SIG-M5 treated with dmso at 0.1 percent for 504 hours (cell line): ENCODE results near the gene NUTF2.
"Not testable (repeated sequence)": the region's sequence is repeated elsewhere in the genome, so short reads cannot be mapped to it uniquely, and the experiment has no call there.

Experiments used
- DNase-seq: peaks from one replicate; lab custom pipeline; 2025; ENCODE audit not compliant: unreplicated experiment; lab: John Stamatoyannopoulos, UW

Gene NUTF2

GRCh38 chr16:67883146-67883871 is 36.6 kb downstream of the NUTF2 start:
- no peak for DNase-seq

DNA sequence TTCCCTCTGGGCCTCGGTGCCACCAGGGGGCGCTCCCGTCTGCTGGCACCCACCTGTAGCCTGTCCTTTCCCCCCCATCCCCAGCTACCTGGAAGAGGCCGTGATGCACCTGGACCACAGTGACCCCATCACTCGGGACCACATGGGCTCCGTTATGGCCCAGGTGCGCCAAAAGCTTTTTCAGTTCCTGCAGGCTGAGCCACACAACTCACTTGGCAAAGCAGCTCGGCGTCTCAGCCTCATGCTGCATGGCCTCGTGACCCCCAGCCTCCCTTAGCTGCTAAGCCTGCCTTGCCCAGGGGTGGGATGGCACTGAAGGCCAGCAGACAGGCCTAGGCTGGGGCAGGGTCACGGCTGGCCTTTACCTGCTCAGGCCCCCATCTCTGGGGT is 37.1 kb downstream of the NUTF2 start:
- peak; percentile 18 for DNase-seq

DNA sequence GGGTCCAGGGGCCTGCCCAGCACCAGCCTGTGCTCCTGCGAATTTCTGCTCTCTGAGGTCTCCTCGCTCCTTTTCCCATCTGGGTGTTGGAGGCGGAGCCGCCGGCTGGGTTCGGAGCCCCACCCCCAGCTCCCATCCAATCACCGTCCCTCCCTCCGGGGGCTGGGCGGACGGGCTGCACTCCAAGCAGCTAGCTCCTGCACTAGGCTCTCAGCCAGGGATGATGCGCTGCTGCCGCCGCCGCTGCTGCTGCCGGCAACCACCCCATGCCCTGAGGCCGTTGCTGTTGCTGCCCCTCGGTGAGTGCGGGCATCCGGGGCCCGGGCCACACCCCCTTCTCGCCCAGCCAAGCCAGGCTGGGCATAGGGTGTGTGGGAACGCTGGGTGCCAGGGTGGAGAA is 38.0 kb downstream of the NUTF2 start, which contains the start of gene NRN1L:
Gene NRN1L, plus strand, starts transcription at position 202 of the 400 bp plus-strand sequence. Its CDS starts 19 bp downstream, at position 221.
- DNase-seq = no peak

GRCh38 chr16:67885545-67885944 is 38.8 kb downstream of the NUTF2 start:
- DNase-seq = no peak

DNA sequence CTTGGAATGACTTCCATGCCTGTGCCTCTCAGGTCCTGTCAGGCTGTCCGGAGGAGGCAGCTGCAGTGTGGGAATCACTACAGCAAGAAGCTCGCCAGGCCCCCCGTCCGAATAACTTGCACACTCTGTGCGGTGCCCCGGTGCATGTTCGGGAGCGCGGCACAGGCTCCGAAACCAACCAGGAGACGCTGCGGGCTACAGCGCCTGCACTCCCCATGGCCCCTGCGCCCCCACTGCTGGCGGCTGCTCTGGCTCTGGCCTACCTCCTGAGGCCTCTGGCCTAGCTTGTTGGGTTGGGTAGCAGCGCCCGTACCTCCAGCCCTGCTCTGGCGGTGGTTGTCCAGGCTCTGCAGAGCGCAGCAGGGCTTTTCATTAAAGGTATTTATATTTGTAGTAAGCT is 39.2 kb downstream of the NUTF2 start:
- DNase-seq = no peak

GRCh38 chr16:67886387-67886786 is 39.7 kb downstream of the NUTF2 start:
- DNase-seq = no peak

DNA sequence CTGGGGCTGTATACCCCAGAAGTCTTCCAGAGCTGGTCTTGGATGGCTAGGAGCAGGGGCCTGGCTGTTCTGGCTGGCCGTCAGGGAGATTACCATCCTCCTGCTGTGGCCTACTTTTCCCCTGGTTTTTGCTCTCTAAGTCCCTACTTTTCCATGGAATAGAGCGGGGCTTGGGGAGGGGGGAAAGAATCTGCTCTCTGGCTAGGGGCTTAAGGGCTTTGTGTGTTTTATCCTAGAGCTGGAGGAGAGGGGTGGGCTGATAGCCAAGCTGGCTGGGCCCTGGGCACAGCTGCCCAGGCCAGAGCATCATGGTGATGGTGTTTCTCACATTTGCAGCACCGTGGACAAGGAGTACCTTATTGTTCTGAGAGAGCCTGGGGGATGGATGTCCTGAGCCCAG is 41.6 kb downstream of the NUTF2 start:
- no peak for DNase-seq

GRCh38 chr16:67892375-67892774 is 45.6 kb downstream of the NUTF2 start:
- no peak for DNase-seq

DNA sequence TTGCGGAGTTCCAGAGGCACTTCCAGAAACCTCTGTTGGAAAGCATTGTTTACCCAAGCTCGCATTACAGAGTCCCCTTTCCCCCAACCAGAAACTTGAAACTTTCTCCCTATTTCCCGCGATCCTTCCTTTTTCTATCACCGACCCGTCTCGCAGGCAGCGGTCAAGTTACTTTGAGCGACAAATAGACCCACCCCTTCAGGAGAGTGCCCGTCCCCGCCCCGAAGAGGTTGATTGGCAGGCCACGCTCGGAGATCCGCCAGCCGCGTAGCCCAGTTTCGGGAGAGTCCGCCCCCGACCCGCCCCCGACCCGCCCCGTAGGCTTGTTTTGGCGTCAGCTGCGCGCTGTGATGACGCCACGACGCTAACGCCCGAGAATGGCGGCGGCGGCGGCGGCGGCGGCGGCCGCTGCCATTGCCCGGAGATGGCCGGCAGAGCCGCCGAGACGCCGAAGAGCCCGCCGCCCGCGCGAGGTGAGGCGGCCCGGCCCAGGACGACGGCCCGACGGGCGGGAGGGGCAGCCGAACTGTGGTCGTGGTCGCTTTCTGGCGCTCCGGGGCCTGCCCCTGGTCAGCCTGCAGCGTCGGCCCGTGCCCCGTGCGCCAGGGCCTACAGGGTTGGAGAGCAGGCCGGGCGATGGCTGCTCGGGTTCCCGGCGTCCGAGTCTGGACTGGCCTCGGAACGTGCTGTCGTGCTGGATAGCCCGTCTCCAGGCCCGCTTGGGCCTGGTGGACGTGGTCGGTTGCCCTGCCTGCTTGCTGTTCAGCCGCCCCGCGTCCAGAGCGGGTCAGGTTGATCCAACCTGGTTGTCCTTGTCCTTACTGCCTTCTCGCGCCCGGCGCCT is 46.4 kb downstream of the NUTF2 start, which contains the start of gene PSKH1:
Gene PSKH1, plus strand, starts transcription at position 356 of the 844 bp plus-strand sequence. CDS start 15,496 bp downstream, outside the sequence.
- peak; percentile 96 for DNase-seq

DNA sequence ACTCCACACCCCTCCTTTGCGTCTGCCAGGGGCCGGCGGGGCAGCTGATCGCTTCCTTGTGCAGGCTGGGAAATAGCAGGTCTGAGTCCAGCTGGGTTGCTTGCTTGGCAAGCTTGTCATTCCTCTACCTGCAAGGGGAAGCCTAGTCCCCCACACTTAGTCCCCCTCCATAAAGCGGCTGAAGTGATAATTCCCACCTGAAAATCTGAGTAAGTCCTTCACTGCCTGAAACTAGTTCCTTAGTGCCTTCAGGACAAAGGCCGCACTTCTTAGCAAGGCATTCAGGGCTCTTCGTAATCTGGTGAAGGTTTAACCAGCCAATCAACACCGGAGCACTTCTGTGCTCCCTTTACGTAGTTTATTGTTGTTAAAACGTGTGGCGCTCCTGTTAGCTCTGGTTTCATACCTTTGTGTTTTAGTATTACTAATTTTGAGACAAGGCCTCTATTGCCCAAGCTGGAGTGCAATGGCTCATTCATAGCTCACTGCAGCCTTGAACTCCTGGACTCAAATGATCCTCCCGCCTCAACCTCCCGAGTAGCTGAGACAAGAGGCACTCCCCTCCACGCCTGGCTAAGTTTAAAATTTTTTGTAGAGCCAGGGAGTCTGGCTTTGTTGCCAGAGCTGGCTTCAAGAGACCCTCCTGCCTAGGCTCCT is 47.1 kb downstream of the NUTF2 start:
- no peak for DNase-seq

- DNase-seq = no peak
Measured at GRCh38 chr16:67897231-67897630, 50.5 kb downstream of the NUTF2 start.

- no peak for DNase-seq
Measured at GRCh38 chr16:67901734-67902133, 55.0 kb downstream of the NUTF2 start.

DNA sequence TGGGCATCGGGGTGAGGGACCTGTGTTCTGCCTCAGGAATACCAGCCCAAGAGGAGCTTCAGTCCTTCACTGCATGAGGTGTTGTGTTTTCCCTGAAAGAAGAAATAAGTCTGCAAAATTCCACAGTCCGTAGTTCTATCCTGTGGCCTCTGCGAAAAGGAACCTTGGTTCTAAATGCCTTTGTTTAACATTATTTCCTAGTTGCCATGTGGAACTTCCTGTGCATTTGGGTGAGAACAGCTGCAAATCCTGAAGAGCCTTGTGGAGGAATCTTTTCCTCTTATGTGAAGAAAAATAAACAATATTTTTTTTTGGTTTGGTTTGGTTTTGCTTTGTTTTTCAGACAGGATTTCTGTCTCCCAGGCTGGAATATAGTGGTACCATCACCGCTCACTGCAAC is 56.1 kb downstream of the NUTF2 start:
- no peak for DNase-seq

DNA sequence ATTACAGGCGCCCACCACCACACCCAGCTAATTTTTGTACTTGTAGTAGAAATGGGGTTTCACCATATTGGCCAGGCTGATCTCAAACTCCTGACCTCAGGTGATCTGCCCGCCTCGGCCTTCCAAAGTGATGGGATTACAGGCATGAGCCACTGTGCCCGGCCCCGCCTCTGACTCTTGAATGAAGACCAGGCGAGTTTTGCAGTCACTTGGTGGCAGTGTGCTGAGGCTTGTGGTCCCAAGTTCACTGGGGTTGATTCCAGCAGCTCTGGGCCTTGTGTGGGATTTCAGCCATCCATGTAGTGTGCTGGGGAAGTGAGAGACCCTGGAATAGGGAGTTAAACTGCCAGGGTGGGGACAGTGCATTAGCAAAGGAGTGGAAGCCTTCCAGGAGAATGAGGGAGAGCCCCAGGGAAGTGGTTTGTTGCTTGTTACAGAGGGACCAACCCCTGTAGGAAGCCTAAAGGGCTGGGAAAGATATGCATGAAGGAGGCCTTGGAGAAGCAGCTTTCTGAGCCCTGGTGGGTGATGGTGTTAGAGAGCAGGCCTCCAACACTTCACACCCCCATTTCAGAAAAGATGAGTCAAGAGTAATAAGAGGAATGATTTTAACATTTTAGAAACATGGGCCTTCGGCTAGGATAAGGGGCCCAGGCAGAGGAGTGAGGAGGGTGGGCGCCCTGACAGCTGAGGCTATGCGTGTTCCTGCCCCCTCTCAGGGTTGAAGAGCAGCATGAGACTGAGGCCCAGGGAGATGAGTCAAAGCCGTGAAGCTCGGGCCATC is 60.9 kb downstream of the NUTF2 start:
- no peak for DNase-seq

DNA sequence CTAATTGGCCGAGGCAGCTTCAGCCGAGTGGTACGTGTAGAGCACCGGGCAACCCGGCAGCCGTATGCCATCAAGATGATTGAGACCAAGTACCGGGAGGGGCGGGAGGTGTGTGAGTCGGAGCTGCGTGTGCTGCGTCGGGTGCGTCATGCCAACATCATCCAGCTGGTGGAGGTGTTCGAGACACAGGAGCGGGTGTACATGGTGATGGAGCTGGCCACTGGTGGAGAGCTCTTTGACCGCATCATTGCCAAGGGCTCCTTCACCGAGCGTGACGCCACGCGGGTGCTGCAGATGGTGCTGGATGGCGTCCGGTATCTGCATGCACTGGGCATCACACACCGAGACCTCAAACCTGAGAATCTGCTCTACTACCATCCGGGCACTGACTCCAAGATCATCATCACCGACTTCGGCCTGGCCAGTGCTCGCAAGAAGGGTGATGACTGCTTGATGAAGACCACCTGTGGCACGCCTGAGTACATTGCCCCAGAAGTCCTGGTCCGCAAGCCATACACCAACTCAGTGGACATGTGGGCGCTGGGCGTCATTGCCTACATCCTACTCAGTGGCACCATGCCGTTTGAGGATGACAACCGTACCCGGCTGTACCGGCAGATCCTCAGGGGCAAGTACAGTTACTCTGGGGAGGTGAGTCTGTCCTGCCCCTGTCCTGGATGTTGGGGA is 62.5 kb downstream of the NUTF2 start:
- DNase-seq = no peak

DNA sequence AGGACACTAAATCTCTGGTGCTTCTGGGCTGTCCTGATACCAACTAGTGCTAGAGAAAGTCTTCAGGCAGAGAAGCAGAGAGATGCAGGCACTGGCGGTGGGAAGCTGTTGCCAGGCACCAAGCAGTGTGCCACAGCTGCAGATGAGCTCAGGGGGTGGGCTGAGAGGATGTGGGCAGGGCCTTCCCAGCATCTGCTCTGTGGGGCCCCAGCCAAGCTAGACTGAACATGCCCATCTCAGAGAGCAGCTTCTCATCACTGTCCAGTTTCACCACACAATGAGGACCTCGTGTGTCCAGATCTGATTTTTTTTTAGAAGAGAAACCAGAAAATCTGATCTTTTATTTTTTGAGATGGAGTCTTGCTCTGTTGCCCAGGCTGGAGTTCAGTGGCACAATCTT is 63.4 kb downstream of the NUTF2 start:
- DNase-seq = no peak

- DNase-seq = no peak
Measured at GRCh38 chr16:67914758-67915495, 68.2 kb downstream of the NUTF2 start.

DNA sequence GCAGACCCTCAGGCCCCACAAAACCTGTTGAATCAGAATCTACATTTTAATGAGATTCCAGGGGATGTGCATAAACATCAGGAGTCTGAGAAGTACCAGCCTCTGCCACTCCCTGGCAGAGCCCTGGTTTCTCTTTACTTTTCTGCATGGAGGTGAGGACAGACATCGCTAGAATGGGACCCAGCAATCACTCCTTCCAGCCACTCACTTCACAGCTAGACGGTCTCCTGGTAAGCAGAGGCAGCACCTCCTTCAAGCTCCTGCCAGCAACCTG is 68.7 kb downstream of the NUTF2 start:
- not testable (repeated sequence) for DNase-seq

GRCh38 chr16:67915831-67916723 is 69.3 kb downstream of the NUTF2 start:
- DNase-seq = no peak
